EH (cell line): ENCODE results near the gene SALL4.
A peak's percentile ranks its signal among the peaks of the same experiment; 100 is the strongest.
"Not testable (repeated sequence)": the region's sequence is repeated elsewhere in the genome, so short reads cannot be mapped to it uniquely, and the experiment has no call there.

Experiments used
- DNase-seq: peaks from one replicate; pipeline ENCODE4 v3.0.0-alpha.2; 2015; ENCODE audit warnings: low read depth

Gene SALL4

GRCh38 chr20:51765381-51765780, 36.9 kb downstream of the SALL4 start:
- not testable (repeated sequence) for DNase-seq

GRCh38 chr20:51763965-51764602, 38.2 kb downstream of the SALL4 start:
- DNase-seq, result peak; percentile 21

- DNase-seq, result peak; percentile 55
Observed at GRCh38 chr20:51760905-51761546, 41.3 kb downstream of the SALL4 start.

GRCh38 chr20:51759769-51760510, 42.4 kb downstream of the SALL4 start:
- peak; percentile 69 for DNase-seq

- DNase-seq, result no peak
Observed at GRCh38 chr20:51758978-51759544, 43.3 kb downstream of the SALL4 start.

- no peak for DNase-seq
Observed at GRCh38 chr20:51757226-51757625, 45.1 kb downstream of the SALL4 start.

DNA sequence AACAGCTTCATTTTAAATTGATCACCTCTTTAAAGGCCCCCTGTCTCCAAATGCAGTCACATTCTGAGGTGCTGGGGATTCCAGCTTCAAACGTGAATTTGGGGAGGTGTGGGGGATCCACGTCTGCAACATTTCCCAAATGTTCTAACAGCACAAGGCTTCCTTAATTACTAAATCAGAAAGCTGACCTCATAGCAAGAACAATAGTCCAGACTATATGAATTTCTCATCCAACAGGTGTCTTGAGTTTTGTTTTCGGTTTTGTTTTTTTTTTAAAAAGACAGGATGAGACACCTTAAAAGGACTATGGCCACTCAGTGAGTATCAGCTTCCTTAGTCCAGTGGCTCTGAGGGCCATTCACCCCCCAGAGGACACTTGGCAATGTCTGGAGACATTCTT, 45.7 kb downstream of the SALL4 start:
- no peak for DNase-seq

DNA sequence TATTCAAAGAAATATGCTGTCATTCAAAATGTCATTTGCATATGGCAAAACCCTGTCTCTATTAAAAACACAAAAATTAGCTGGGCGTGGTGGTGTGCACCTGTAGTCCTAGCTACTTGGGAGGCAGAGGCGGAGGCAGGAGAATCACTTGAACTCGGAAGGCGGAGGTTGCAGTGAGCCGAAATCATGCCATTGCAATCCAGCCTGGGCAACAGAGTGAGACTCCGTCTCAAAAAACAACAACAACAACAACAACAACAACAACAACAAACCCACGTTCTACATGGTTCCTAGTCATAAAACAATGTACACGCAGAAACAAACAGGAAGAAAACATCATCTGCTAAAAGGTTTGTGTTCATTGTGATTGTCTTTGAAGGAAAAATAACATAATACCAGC, 49.1 kb downstream of the SALL4 start:
- DNase-seq, result not testable (repeated sequence)

DNA sequence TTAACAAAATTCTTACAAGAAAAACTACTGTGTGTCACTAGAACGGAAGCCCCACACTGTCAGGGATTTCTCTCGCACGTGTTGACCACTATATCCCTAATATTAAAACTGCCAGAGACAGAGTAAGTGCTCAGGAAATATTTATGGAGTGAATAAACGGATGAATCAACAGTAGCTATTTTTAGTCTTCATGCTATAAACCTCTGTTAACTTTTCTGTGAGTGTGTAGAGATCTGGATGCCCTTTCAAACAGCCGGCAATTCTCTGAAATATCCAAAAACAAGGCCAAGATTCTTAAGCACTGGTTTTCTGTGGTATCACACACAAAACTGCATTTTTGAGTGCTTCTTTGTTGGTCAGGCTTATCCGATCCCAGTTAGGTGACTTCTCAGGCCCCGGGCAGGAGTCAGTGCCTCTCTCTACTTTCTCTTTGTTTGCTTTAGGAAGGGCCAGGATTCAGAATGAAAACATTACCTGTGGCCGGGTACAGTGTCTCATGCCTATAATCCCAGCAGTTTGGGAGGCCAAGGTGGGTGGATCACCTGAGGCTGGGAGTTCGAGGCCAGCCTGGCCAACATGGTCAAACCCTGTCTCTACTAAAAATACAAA, 49.9 kb downstream of the SALL4 start:
- DNase-seq, result peak; percentile 95

DNA sequence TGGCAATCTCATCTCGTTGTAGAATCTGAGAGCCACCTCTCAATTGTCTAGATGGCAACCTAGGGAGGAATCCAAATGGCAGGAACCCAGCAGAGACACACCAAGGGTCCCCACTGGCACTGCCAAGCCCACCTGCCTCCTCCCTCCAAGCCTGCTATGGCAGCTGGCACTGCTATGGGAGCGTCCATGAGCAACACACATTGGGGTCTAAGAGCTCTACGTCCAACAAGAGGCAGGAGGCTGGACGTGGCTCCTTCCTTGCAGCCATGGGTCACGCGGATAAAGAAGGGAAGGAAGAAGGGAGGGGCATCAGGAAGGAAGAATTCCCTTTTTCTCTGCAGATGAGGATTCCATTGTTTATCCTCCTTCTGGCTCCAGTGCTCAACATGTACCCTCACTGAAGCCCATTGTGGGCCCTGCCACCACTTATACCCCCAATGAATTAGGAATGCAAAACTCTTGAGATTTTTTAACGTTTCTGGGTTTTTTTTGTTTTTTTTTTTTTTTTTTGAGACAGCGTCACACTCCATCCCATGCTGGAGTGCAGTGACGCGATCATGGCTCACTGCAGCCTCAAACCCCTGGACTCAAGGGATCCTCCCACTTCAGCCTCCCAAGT, 51.4 kb downstream of the SALL4 start:
- no peak for DNase-seq

DNA sequence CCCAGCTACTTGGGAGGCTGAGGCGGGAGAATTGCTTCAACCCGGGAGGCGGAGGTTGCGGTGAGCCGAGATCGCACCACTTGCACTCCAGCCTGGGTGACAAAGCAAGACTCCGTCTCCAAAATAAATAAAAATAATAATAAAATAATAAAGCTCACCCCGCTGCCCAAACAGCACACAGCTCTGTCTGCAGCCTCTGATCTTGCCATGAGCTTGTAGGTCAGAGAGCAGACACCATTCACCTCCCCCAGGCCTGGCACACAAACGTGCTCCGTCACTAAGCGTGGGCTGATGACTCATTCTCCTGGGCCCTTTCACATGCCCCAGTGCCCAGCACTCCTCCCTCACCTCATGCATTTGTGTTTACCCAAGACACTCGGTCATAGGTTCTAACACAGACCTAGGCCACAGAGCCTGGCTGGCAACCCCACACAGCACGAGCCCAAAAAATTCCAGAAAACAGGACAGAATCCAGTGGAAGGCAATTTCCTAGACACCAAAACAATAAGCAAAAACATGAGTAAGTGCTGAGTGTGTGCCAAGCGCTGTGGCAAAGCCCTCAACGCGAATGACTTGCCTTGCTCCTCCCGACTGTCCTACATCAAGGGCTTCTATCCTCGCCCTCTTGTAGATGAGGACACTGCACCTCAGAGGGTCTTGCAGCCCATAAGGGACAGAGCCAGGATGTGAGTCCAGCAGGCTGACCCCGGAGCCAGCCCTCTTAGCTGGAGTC, 52.1 kb downstream of the SALL4 start:
- peak; percentile 89 for DNase-seq

- DNase-seq, result peak; percentile 67
Observed at GRCh38 chr20:51749674-51750036, 52.7 kb downstream of the SALL4 start.

DNA sequence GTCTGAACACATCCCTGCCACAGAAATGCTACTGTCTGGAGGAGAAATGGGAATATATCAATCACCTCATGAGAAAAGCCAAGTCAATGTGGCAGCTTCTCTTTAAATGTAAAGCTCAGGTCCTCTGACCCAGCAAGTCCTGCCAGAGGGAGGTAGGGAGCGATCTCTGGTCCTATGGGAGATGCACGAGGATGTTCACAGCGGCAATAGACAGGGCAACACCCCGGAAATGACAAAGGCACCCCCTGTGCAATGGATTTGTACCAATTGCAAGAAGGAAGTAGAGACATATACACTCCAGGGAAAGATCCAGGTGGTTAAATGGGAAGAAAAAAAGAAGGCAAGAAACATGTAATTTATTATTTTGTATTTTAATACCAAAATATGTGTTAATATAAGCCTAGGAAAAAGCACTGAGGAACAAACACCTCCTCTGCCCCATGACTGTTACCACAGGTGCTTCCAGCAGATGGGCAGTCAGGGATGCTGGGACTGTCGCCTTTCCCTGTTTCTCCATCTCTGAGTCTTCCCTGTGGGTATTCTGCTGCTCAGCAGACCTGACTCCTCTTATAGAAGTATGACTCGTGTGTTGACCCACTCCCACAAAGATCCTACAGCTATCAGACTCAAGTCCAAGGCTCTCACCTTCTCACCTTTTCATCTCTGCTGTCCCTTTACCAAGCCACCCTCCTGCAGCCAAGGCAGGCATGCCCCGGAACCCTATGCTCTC, 55.0 kb downstream of the SALL4 start:
- DNase-seq, result no peak

DNA sequence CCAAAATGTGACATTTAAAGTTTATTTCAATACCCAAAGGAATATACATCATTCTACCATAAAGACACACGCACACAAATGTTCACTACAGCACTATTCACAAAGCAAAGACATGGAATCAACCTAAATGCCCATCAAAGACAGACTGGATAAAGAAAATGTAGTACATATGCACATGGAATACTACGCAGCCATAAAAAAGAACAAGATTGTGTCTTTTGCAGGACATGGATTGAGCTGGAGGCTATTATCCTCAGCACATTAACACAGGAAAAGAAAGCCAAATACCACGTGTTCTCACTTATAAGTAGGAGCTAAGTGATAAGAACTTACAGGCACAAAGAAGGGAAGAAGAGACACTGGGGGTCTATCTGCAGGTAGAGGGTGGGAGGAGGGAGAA, 56.5 kb downstream of the SALL4 start:
- no peak for DNase-seq

DNA sequence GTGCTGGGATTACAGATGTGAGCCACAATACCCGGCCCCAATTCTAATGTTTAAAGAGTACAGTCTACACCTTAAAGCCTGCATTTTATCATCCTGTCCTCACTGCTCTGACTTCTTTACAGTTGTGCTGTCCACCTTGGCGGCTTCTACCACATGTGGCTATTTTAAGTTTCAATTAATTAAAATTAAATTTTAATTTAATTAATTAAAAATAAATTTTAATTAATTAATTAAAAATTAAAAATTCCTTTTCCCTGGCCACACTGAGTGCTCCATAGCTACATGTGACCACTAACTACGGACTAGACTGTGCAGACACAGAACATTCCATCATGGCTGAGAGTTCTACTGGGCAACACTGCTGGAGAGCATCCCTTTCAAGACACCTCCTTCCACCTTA, 61.5 kb downstream of the SALL4 start:
- no peak for DNase-seq

- not testable (repeated sequence) for DNase-seq
Observed at GRCh38 chr20:51740308-51740707, 62.0 kb downstream of the SALL4 start.

- DNase-seq, result no peak
Observed at GRCh38 chr20:51739722-51740249, 62.5 kb downstream of the SALL4 start.

- DNase-seq, result no peak
Observed at GRCh38 chr20:51738877-51739447, 63.4 kb downstream of the SALL4 start.

GRCh38 chr20:51738261-51738660, 64.1 kb downstream of the SALL4 start:
- not testable (repeated sequence) for DNase-seq

DNA sequence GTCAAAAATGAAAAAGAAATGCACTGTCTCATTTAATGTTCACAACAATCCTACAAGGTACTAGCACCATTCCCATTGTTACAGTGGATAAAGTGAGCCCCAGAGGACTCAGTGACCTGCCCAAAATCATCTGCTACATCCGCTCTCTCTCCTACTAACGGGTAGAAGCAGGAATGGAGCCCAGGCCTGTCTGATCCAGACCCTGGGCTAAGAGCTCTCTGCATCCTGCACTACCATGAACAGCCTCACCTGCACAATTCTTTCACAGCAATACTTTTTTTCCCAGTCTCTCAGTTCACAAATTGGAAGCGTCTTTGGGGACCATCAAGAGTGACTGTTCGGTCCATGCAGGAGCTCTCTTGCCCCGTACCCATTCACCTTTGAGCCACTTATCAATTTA, 65.4 kb downstream of the SALL4 start:
- no peak for DNase-seq
